NCI-H774 (cell line): Measurements from ENCODE around the gene SHH.
"Not testable (repeated sequence)": the region's sequence is repeated elsewhere in the genome, so short reads cannot be mapped to it uniquely, and the experiment has no call there.

Experiments used
- DNase-seq: peaks from one replicate; lab custom pipeline; 2025; lab: John Stamatoyannopoulos, UW

Gene SHH

DNA sequence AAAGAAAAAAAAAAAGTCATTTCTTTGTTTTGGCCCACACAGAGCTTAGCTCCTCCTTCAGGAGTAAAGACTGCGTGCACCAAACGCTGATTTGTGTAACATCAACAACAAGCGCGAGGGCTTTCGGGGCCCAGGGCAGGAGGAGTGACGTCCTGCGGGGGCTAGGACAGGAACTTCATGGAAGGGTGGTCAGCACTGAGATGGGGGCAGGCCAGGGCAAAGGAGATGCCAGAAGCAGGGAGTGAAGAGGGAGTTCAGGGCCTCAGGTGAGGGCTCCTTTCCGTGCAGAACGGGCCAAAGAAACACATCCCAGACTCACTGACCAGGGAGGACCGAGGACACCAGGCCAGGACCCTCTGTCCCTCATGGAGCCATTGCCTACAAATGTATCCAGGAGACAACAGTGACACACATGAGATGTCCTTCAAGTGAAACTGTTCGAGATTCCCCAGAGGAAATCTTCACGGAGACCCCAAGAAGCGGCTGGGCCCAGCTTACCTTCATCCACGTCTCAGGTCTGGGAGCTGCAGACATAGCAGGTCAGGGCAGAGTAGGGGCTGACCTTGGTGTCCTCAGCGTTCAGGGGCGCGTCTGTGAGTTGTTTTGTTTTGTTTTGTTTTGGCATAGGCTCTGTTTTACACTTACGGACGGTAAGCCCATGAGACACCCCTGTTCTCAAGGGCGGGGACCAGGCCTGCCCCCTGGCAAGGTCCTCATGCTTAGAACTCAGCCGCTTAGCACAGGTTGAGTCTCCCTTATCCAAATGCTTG, 30.4 kb upstream of the SHH start:
- no peak for DNase-seq

DNA sequence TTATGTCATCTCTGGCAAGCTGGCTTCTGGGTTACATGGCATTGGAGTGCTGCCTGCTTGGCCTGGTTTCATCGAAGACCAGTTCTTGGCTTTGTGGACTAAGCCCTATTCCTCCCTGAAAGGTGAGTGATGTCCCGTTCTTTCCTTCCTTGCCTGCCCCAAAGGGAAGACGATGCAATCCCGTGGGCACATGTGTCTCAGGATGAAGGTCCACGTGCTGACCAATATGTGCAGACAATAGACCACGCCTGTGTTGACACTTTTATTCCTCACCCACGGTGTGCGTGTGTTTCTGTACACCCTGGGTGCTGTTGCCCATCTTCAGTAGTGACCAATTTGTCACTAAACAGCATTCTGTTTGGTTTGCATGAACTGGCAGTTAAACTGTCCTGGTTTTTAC, 28.6 kb upstream of the SHH start:
- no peak for DNase-seq

DNA sequence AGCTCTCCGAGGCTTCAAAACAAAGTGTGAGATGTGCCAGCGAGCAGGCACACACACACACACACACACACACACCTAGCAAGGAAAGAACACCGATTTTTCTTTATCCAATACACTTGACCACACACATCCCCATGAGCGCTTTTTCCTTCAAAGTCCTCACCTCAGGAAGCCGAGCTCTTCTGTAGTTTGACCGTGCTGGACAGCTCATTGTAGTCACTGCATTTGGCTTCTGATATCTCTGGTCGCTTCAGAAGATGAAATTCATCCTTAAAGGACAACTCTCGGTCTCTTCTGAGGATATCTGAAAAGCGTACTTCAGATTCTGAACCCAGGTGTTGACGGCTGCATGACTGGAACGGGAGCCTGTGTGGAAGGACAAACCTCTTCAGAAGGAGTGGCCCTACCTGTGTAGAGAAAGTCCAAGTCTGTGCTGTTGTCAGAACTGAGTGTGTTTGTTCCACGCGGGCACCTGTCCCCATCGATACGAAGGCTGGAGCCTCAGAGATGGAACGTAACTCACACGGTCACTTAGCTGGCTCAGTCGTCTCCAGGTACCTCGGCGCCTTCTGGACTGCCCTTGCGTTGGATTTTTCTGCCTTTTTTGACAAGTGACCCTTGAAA, 28.1 kb upstream of the SHH start:
- DNase-seq, result no peak

DNA sequence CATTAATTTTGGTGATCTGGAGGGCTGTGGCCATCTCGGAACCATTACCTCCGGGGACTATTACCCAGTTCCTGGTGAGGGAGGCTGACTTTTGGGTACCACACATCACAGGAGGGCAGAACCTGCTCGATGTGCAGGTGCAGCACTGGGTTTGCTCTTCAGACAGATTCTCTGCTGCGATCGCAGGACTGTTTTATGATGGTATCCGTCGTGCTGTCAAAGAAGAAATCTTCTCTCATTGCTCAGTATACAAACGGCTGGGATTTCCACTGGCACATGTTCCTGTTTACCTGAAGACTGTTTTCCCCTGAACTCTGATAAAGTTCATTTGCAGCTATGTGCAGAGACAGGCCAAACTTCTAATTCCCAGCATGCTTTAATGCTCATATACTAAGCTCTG, 27.2 kb upstream of the SHH start:
- no peak for DNase-seq

DNA sequence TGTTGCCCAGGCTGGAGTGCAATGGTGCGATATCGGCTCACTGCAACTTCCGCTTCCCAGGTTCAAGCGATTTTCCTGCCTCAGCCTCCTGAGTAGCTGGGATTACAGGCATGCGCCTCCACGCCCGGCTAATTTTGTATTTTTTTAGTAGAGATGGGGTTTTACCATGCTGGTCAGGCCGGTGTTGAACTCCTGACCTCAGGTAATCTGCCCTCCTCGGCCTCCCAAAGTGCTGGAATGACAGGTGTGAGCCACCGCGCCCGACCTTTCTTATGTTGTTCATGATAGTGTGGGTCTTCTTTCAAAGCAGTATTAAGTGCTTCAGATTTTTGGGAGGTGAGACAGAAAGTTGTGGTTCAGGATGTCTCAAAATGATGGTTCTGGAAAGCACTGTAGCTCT, 26.0 kb upstream of the SHH start:
- not testable (repeated sequence) for DNase-seq

DNA sequence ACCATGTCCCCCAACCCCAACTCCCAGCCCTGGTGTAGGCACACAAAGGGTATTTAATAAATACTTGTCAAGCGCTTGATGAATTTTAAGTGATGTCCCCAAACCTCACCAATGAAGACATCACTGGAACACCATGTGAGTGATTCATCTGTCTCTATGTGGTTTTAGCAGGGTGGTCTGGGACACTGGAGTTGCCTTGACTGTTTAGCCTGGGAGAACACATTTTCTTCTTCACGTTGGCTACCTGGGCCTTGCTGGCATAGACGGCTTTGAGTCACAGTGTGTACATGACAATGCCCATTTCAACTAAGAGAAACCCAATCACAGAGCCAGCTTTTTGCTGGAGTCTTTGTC, 24.8 kb upstream of the SHH start:
- no peak for DNase-seq

DNA sequence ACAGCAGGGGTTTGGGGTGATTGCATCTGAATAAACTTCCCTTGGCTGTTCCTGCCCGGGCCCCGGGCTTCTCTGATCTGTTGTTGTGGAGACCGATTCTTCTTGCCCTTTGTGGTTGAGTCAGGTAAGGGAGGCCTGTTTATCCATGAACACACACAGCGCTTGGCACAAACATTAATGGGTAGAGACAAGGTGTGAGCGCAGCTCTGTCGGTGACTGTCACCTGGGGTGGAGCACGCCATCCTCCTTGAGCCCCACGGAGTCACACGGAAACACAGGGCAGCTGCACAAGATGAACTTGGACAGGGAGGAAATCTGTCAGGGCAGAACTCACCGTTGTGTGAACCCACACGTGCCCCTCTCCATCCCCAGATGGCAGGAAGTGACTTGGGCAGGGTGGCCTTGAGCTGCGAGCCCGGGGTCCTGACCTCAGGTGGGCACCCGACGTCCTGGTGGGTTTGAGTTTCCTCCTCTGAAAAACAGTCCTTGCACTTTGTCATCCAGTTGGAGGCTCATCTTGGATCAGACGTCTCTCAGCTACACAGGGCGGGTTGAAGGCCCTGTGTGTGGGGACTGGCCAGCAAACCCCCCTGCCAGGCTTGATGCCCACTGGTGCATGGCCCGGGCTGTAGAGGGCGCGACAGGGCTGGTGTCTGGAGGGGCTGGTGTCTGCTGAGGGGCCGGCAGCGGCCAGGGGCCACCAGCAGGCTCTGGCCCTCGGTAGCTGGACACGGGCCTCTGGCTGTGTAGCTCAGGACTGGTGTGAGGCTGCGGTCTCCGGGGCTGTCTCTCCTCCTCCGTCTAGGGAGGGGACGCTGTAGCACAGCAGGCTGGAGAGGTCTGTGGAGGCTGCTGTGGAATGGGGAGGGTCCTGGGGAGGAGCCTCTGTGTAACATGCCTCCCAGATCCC, 24.2 kb upstream of the SHH start:
- no peak for DNase-seq

DNA sequence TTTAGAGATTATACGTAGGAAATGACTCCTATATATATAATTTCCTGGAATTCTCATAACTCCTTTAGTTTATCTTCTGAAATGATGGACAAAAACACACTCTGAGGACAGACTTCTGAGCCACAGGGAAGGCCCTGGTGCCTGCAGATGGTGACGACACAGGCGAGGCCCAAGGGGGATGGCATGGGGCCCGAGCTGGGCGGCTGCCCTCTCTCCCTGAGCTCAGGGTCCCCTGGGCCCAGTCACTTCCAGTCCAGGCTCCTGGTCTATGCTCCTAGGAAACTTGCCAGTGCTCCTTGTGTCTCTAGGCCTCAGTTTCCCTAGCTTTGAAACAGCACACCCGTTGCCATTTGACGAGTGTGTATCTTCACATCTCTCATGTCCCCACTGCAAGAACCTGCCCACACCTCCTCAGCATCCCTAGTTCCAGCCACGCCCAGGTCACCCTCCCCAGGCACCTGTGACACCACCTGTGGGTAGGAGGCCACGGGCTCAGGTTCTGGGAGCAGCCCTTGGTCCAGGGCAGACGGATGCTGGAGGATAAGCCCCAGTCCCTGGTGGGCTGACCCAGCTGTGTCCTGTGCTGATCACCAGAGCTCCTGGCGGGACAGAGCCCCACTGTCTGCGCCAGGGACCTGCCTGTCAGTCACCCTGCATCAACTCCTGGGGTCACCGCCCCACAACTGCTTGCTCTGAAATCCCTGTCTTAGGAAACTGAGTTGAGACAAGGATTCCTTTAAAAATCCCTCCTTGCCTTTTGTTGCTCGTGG, 23.4 kb upstream of the SHH start:
- DNase-seq, result no peak

DNA sequence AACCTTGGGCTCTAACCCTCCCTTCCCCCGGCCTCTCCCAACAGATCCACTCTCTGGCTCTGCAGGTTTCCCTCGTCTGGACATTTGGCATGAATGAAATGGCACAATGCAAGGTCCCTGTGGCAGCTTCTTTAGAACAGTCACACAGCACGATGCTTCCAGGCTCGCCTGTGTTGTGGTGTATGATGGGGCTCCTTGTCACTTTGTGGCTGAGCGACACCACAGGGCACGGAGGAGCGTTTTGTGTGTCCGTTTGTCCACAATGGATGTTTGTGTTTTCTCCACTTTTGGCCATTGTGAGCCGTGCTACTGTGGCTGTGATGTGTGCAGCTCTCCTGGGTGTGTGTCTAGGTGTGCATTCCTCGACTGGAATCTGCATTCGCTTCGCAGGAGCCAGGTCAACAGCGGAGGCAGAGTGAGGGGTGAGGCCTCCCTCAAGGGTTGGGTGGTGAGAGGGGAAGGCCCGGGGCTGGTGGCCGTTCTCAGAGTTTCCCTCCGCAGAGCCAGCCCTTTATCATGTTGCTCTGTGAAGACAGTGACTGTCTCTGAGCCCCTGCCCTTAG, 22.3 kb upstream of the SHH start:
- DNase-seq, result no peak

DNA sequence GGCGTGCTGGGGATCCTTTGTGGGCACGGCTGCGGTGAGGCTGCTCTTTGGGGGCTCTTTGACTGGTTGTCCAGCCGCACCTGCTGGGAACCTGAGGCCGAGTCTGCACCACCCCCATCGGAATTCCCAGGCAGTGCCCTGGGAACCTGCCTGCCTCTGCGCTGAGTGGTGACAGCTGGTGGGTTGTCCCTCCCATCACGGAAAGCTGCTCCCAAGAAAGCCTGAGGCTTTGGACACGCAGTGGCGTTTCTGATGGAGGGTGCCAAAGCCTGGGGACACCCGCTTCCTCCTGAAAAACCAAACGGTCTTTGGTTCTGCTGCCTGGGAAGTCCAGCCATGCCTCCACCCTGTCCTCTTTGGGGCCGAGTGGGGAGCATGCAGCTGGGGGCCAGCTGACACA, 21.4 kb upstream of the SHH start:
- DNase-seq, result no peak

DNA sequence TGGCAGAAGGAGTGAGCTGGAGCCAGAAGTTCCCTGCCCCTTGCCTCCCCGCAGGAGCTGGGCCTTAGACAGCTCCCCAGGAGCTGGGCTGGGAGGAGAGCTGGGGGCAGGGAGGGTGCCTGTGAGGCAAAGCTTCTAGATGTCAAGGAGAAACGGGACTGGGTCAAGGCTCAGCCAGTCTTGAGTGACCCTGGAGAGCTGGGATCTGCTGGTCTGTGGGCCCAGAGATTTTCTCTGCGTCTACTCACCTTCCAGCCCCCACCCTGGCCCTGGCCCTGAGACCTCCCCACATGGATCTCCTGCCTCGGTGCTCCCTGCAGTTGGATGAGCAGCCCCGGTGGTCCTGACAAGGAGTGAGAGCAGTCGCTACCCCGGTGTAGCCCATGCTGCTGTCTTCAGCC, 20.3 kb upstream of the SHH start:
- no peak for DNase-seq

DNA sequence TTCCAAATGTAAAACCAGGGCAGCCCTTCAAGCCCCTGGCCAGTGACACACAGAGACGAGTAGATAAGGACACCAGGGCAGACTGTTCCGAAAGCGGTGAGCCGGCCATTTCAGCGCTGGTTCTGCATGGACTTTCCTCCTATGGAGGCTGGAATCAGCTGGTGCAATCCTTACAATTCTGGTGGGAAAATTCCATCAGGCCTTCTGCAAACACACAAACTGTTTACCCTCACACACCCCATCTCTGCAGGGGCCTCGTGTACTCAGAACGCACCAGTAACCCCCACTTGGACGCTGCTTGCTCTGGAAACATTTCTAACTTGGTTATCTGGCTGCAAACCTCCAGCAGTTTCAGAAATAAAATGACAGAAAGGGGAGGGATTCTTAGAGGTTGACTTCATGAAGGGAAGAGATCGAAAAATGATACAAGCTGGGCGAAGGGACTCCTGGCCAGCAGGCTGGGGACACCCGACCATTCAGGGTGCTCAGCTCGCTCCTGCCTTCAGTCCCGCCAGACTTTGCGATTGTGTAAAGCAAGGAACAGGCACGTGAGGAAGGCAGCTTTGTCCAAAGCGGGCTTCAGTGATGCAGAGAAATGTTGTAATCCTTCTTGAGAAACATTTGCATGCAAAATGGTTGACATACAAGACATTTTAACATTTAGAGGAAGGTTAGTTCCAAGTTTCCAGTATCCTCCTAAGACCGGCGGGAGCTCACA, 19.7 kb upstream of the SHH start:
- DNase-seq, result no peak

DNA sequence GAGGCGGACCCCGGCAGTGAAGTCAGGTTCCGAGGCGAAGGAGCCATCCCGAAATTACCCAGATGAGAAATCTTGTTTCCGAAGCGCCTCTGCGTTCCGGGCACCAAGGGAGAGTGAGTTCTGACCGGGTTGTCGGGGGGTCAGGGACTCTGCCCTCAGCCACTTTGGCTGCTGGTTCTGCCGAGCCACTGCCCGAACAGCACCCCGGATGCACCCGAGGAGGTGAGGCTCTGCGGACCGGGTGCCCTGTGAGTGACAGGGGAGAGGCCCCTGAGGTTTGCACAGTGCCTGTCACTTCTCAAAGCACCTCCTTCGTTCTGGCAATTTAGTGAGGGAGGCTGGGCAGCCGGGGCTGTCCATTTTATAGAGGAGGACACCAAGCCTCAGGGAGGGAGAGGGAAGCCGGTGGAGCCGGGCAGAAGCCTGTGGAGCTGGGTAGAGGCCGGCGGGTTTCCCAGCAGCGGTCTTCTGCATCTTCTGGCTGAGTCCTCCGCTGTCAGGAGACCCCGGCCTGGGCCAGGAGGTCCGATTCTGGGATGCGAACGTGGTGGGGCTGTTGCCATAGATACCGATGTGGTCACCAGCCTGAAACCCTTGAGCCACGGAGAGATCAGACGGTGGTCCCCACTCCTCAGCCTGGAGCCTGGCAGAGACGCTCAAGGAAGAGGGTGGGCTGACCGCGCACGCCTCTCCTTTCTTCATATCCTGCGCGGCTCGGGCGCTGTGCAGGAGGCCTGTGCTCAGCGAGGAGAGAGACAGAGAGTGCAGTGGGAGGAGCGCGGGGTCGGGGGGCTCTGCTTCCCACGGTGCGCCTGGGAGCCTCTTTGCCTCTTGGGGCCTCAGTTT, 18.9 kb upstream of the SHH start:
- DNase-seq, result no peak

DNA sequence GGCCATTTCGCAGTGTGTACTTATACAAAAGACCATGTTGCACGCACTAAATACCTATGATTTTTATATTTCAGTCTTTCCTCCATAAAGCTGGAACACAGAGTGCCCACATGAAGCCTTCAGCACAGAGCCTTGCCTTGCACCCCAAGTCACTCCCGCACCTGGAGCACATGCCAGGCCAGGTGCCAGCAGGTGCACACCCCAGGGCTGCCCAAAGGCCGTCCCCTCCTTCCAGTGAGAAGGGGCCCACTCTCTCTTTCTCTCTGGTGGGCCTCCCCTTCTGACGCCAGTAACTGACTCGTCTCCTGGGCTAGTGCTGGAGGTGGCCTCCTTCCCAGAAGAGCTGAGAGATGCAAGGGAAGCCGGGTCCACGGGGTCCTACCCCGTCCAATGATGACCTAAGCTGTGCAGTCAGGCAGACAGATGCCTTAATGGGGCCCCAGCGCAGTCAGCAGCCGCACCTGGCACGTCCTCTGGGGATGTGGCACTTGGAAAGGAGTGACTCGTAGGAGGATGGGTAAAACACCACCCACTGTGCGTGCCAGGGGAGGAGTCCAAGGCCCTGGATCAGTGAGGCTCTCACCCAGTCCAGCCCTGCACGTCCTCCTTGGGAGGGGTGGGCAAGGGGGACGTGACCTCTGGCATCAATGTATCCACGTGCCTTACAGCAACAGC, 17.7 kb upstream of the SHH start:
- no peak for DNase-seq

DNA sequence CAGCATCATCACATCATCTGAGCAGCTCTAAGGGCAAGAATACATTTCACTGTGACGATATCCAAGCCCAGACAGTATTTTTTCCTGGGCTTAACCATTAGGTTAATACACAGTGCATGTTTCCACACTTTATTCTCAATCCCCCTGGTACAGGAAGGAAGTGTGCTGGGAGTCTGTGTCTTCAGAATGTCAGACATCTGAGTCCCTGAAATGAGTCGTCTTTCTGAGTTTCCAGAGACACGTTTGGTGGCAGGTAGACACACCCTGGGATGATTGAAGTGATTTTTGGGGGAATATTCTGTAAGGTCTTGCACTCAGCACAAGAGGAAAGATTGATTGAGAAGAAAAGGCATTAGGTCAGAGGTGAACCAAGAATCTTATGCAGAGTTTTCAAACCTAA, 13.1 kb upstream of the SHH start:
- no peak for DNase-seq

DNA sequence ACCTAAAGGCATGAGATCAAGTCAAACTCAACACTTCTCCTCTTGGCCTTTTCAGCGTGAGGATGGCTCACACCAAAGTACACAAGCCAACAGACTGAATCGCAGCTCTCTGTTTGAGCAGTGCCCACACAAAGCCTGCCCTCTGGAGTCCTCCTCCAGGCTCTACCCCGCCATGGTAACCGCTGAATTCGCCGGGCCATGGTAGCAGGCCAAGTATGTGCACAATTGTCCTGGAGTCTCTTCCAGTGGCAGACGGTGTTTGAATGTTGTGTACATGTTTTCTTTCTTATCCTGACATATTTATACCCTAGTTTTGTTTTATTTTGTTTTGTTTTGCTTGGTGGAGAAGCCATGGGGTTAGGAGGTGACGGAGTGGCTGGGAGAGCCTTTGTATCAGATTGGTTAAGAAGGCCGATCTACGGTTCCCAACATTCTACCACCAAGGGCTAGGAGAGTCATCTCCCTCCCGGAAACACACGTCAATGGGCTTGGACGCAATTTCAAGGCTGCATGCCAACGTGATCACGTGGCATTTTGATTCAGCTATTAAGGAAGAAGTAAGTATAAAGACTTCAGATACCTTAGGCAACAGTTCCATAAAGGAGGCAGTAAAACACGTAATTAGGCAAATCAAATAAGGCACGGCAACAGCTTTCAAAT, 12.1 kb upstream of the SHH start:
- no peak for DNase-seq

DNA sequence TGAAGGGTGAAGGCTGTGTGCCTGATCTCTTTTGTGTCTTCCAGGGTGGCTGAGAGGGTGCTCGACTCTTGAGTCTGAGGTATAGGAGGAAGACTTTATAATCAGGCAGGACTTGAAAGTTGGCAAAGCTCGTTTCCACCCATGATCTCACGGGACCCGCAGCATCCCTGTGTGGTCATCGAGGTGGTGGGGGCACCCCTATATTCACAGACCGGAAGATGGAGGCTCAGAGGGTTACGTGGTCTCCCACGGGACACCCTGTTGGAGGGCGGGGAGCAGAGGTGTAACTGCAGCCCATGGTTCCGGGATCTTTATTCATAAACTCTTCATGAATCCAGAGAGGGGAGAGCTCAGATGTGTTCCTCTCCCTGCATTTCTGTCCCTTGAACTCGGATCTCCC, 9.6 kb upstream of the SHH start:
- no peak for DNase-seq

DNA sequence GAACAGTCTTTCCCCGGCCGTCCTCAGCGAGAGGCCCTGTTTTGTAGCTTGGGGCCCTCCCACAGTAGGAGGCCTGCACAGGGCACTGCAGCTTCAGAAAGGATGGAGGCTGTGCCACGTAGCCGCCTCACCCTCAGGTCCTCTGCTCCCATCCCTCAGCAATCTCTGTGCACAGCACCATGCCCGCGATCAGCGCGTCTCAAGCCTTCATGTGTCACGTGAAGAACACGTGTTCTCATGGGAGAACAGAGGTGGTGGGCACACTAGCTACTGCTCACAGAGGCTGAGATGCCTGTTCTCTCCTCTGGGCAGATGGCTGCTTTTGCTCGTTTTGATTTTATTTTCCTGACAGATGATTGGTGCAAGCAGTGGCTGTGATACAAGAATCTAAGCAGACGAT, 8.5 kb upstream of the SHH start:
- DNase-seq, result no peak

DNA sequence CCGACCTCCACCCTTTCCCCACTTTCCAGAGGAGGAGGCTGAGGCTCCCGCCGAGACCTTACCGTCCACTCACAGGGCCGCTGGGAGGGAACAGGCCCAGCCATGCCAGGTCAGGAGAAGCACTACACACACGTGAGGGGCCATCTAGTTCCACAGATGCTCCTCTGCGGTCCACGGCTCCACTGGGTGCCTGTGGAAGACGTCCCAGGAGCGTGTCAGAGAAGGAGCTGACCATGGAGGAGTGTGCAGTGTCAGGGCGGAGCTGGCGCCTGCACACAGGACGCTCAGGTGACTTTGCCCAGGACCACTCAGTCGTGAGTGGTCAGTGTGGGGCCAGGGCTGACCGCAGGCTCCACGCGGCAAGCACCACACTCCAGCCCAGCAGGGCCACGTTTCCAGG, 8.0 kb upstream of the SHH start:
- DNase-seq, result no peak
